Sigmoid colon (tissue), 7 donors: ENCODE data around the gene DNAH10. TPM values are rescaled to one million over a fixed set of nuclear protein-coding genes. Genes with fewer than 3 reads are reported as not detected.

ENCODE experiments used
- DNase-seq: peaks from one replicate; pipeline ENCODE4 v3.0.0-alpha.2; 2019
- H3K27ac ChIP-seq, 4 donors: fragments of 200-600 bp; sonication (generic); one replicate each; pipeline ENCODE4 v1.5.1; 2016 to 2019; ENCODE audit warnings: mild to moderate bottlenecking in 1 of 4
- H3K27me3 ChIP-seq, 3 donors: fragments of 200-600 bp; sonication (generic); one replicate each; pipeline ENCODE4 v1.5.1; 2019; ENCODE audit warnings: mild to moderate bottlenecking in 1 of 3
- H3K36me3 ChIP-seq, 4 donors: fragments of 200-600 bp; sonication (generic); one replicate each; pipeline ENCODE4 v1.5.1; 2016 to 2019
- H3K4me1 ChIP-seq, 4 donors: fragments of 200-600 bp; sonication (generic); one replicate each; pipeline ENCODE4 v1.5.1; 2017 to 2019
- H3K4me3 ChIP-seq, 4 donors: fragments of 200-600 bp; sonication (generic); one replicate each; pipeline ENCODE4 v1.5.1; 2017 to 2019; ENCODE audit warnings: mild to moderate bottlenecking in 2 of 4, moderate library complexity in 1 of 4
- H3K9me3 ChIP-seq, 4 donors: fragments of 200-600 bp in 3 of 4; sonication (generic) in 3 of 4; one replicate each; pipeline versions ENCODE4 v1.5.1 to v1.6.1; 2013 to 2019
- CTCF ChIP-seq, 4 experiments: fragments of 450-650 bp in 3 of 4; fragments of 200-600 bp in 1 of 4; IDR thresholded peaks; one replicate each; pipeline ENCODE4 v1.5.1; 2016 to 2019; ENCODE audit warnings: antibody characterized with exemption in 4 of 4, mild to moderate bottlenecking in 3 of 4, moderate library complexity in 2 of 4
- EP300 ChIP-seq, 4 donors: sonication (generic); formaldehyde crosslinking; IDR thresholded peaks; one replicate each; pipeline ENCODE4 v1.6.1; 2017; ENCODE audit warnings: antibody characterized with exemption in 4 of 4
- POLR2A ChIP-seq, 2 donors: fragments of 450-650 bp; IDR thresholded peaks; one replicate each; pipeline ENCODE4 v1.6.1; 2016; ENCODE audit warnings: antibody characterized with exemption in 2 of 2, mild to moderate bottlenecking in 2 of 2, moderate library complexity in 2 of 2
- POLR2AphosphoS5 ChIP-seq, 4 donors: sonication (generic); formaldehyde crosslinking; IDR thresholded peaks; one replicate each; pipeline ENCODE4 v1.6.1; 2017; ENCODE audit warnings: antibody characterized with exemption in 4 of 4
- WGBS, 2 donors: extraction: QIAGEN DNeasy Blood & Tissue Kit; methylation state at CpG; one replicate each; pipeline ENCODE4 v1.1.7; 2013; 5-methylcytosine and 5-hydroxymethylcytosine counted together
- intact Hi-C: fragments of 100-400 bp; cut with DNase I; formaldehyde crosslinking; loops from one replicate; pipeline ENCODE4 v1.15.1; 2023
- polyA plus RNA-seq, 3 donors: library from polyadenylated mRNA; stranded (reverse); fragments of 200-250 nt; gene quantifications; one replicate each; pipeline ENCODE4 v1.2.3, GENCODE V29; 2013
- total RNA-seq, 4 donors: library from RNA; depleted of rRNA; stranded (reverse); fragments of >200 nt; gene quantifications; one replicate each; pipeline ENCODE4 v1.1.0, GENCODE V29; 2016
- donor health status: healthy with polysubstance abuse.
- donor health status: Bipolar disorder and iron deficiency.
- donor health status: healthy.

DNAH10 gene
- total and polyA plus RNA-seq, 7 donors = under 0.01 to 0.29 (median 0.16) TPM; not detected in 4

- H3K4me1 ChIP-seq = peaks cover 0 to 25% (median 23%) of the 10 kb centered on the region in 4 donors
- no peak overlapping the region for H3K27ac ChIP-seq
- no peaks in the 10 kb centered on the region for H3K27me3 ChIP-seq
- H3K36me3 ChIP-seq = peaks cover 0 to 3% (median 0%) of the 10 kb centered on the region in 4 donors
- DNase-seq = no peak
- H3K9me3 ChIP-seq = no peaks in the 10 kb centered on the region
- no peak overlapping the region for H3K4me3 ChIP-seq
- intact Hi-C loops = loop anchor here (5.0 kb wide), 1 partner anchor 258 kb away; the partner anchor contains the start of genes CCDC92 and ZNF664
- 25 to 48% methylated on average over 10 of the region's 10 CpGs for WGBS, 2 donors
- TF ChIP-seq POLR2A (IDR thresholded peaks at IDR 0.05) (no peak), CTCF (IDR thresholded peaks at IDR 0.05) (no peak), EP300 (IDR thresholded peaks at IDR 0.05) (no peak), POLR2AphosphoS5 (IDR thresholded peaks at IDR 0.05) (no peak)
Observed at GRCh38 chr12:123713823-123714585, 48.1 kb upstream of the DNAH10 start.

- H3K9me3 ChIP-seq = no peaks in the 10 kb centered on the region
- no peaks in the 10 kb centered on the region for H3K27me3 ChIP-seq
- peaks cover 0 to 25% (median 23%) of the 10 kb centered on the region in 4 donors for H3K4me1 ChIP-seq
- H3K4me3 ChIP-seq = no peak overlapping the region
- 60 to 70% methylated on average over 2 of the region's 2 CpGs for WGBS, 2 donors
- TF ChIP-seq POLR2A (IDR thresholded peaks at IDR 0.05) (no peak), CTCF (IDR thresholded peaks at IDR 0.05) (no peak), POLR2AphosphoS5 (IDR thresholded peaks at IDR 0.05) (no peak), EP300 (IDR thresholded peaks at IDR 0.05) (no peak)
- intact Hi-C loops = no loop called here
- H3K27ac ChIP-seq = no peak overlapping the region
- no peak for DNase-seq
- H3K36me3 ChIP-seq = peaks cover 0 to 15% (median 0%) of the 10 kb centered on the region in 4 donors
Observed at GRCh38 chr12:123715195-123715594, 46.9 kb upstream of the DNAH10 start.

- H3K27ac ChIP-seq = no peak overlapping the region
- intact Hi-C loops = no loop called here
- H3K9me3 ChIP-seq = no peaks in the 10 kb centered on the region
- H3K4me3 ChIP-seq = no peak overlapping the region
- WGBS, 2 donors = 94 to 95% methylated on average over 3 of the region's 3 CpGs
- peaks cover 0 to 28% (median 2%) of the 10 kb centered on the region in 4 donors for H3K36me3 ChIP-seq
- H3K27me3 ChIP-seq = no peaks in the 10 kb centered on the region
- H3K4me1 ChIP-seq = peaks cover 0 to 19% (median 17%) of the 10 kb centered on the region in 4 donors
- no peak for DNase-seq
- TF ChIP-seq POLR2AphosphoS5 (IDR thresholded peaks at IDR 0.05) (no peak), EP300 (IDR thresholded peaks at IDR 0.05) (no peak), POLR2A (IDR thresholded peaks at IDR 0.05) (no peak), CTCF (IDR thresholded peaks at IDR 0.05) (no peak)
Observed at GRCh38 chr12:123717350-123717749, 44.8 kb upstream of the DNAH10 start.

- 73 to 90% methylated on average over 5 of the region's 5 CpGs for WGBS, 2 donors
- H3K36me3 ChIP-seq = peaks cover 0 to 52% (median 5%) of the 10 kb centered on the region in 4 donors
- no peak for TF ChIP-seq CTCF (IDR thresholded peaks at IDR 0.05)
- TF ChIP-seq POLR2A (IDR thresholded peaks at IDR 0.05) = no peak
- TF ChIP-seq EP300 (IDR thresholded peaks at IDR 0.05) = no peak
- TF ChIP-seq POLR2AphosphoS5 (IDR thresholded peaks at IDR 0.05) = no peak
- no peak overlapping the region for H3K4me3 ChIP-seq
- no peak for DNase-seq
- intact Hi-C loops = no loop called here
- no peak overlapping the region for H3K27ac ChIP-seq
- H3K4me1 ChIP-seq = no peaks in the 10 kb centered on the region
- H3K27me3 ChIP-seq = no peaks in the 10 kb centered on the region
- H3K9me3 ChIP-seq = no peaks in the 10 kb centered on the region
Observed at GRCh38 chr12:123720141-123720814, 41.8 kb upstream of the DNAH10 start.
